IMR-90 (cell line): ENCODE data around the gene UGT1A10.

Experiments
- CTCF ChIP-seq: conservative IDR thresholded peaks from 2 replicates; pipeline ENCODE4 v1.5.1; 2012; ENCODE audit warnings: mild to moderate bottlenecking, low read depth, low read length, improper control_type of control experiment
- FOS ChIP-seq: fragments of 150-350 bp; IDR thresholded peaks from 2 replicates; pipeline ENCODE4 v1.6.1; 2016; ENCODE audit warnings: low read depth, low read length
- POLR2A ChIP-seq: IDR thresholded peaks from 2 replicates; pipeline ENCODE4 v1.6.1; 2012; ENCODE audit warnings: mild to moderate bottlenecking, low read depth, low read length
- RFX5 ChIP-seq: IDR thresholded peaks from 2 replicates; pipeline ENCODE4 v1.8.0; 2012; ENCODE audit warnings: low read depth, mild to moderate bottlenecking, low read length, moderate library complexity
- SMC3 ChIP-seq: fragments of 150-350 bp; IDR thresholded peaks from 2 replicates; pipeline ENCODE4 v1.6.1; 2016; ENCODE audit warnings: low read depth, mild to moderate bottlenecking, antibody characterized with exemption, low read length, moderate library complexity

- no peak for TF ChIP-seq POLR2A
- no peak for TF ChIP-seq FOS
- TF ChIP-seq SMC3, result no peak
- no peak for TF ChIP-seq CTCF
- no peak for TF ChIP-seq RFX5
Measured at GRCh38 chr2:233802132-233802815, 166.0 kb downstream of the UGT1A10 start.
